ENCODE measurements around the gene ZNF598.

- TF ChIP-seq CTCF (IDR thresholded peaks at IDR 0.05) (peak in 2 of 3 donors; percentile 27 to 40), POLR2A (IDR thresholded peaks at IDR 0.05) (no peak), POLR2AphosphoS5 (IDR thresholded peaks at IDR 0.05) (peak; percentile 55 to 75 (median 71))
Observed at GRCh38 chr16:1959269-1960039, 50.2 kb downstream of the ZNF598 start, which contains the start of gene NDUFB10.

Data from breast epithelium (tissue), 3 donors.